Naive B cell (primary cell): ENCODE data around the gene SLC12A9. TPM values are rescaled to one million over a fixed set of nuclear protein-coding genes. Genes with fewer than 3 reads are reported as not detected.

Source experiments
- ATAC-seq, 2 donors: fragments of 150-1000 bp; cut with Tn5 transposase; 2 replicates each; pipeline ENCODE4 v1.10.0; 2021; ENCODE audit warnings: low read depth in 2 of 2, mild to moderate bottlenecking in 2 of 2, moderate library complexity in 2 of 2
- DNase-seq: peaks from one replicate; pipeline ENCODE4 v3.0.0; 2022
- H3K27ac Mint-ChIP-seq, 6 donors: one replicate each; pipeline ENCODE4 v1.8.0; 2020 to 2022; ENCODE audit warnings: mild to moderate bottlenecking in 6 of 6, mixed read lengths in 6 of 6, moderate library complexity in 5 of 6, inconsistent platforms in 2 of 6
- H3K27me3 Mint-ChIP-seq, 3 donors: one replicate each; pipeline ENCODE4 v1.8.0; 2021 to 2022; ENCODE audit warnings: mixed read lengths in 3 of 3, mild to moderate bottlenecking in 1 of 3
- H3K36me3 Mint-ChIP-seq, 2 donors: one replicate each; pipeline ENCODE4 v1.8.0; 2020 to 2022; ENCODE audit warnings: mixed read lengths in 2 of 2, inconsistent platforms in 1 of 2, mild to moderate bottlenecking in 1 of 2
- H3K4me1 Mint-ChIP-seq, 3 donors: one replicate each; pipeline ENCODE4 v1.8.0; 2020 to 2022; ENCODE audit warnings: mixed read lengths in 3 of 3, inconsistent platforms in 1 of 3, mild to moderate bottlenecking in 1 of 3, moderate library complexity in 1 of 3
- H3K4me3 Mint-ChIP-seq, 8 donors: one replicate each; pipeline ENCODE4 v1.8.0; 2020 to 2022; ENCODE audit warnings: mild to moderate bottlenecking in 8 of 8, mixed read lengths in 8 of 8, moderate library complexity in 8 of 8, inconsistent platforms in 2 of 8
- H3K9me3 Mint-ChIP-seq, 7 donors: one replicate each; pipeline ENCODE4 v1.8.0; 2020 to 2022; ENCODE audit warnings: mixed read lengths in 7 of 7, mild to moderate bottlenecking in 5 of 7, inconsistent platforms in 2 of 7, moderate library complexity in 1 of 7
- polyA plus RNA-seq, 6 donors: library from polyadenylated mRNA; unstranded; fragments of 300-500 nt; fragmentation: Illumina TruSeq; gene quantifications; one replicate each; pipeline ENCODE4 v1.2.3, GENCODE V29; 2021; ENCODE audit warnings: low read depth in 6 of 6

SLC12A9 gene
- polyA plus RNA-seq, 6 donors from 2014 or later, result 7.8 to 13.1 (median 11.5) TPM

GRCh38 chr7:100874300-100874576 lies 21.7 kb downstream of the SLC12A9 start:
- H3K9me3 Mint-ChIP-seq, result peaks cover 0 to 5% (median 0%) of the 10 kb centered on the region in 7 donors
- peaks cover 29 to 52% (median 34%) of the 10 kb centered on the region in 3 donors for H3K4me1 Mint-ChIP-seq
- ATAC-seq, result no peak
- no peaks in the 10 kb centered on the region for H3K27me3 Mint-ChIP-seq
- H3K4me3 Mint-ChIP-seq, result peak overlapping the region; percentile 97 to 99 (median 98)
- peak overlapping the region; percentile 97 to 99 (median 98) for H3K27ac Mint-ChIP-seq
- H3K36me3 Mint-ChIP-seq, result peaks cover 6 to 23% of the 10 kb centered on the region in 2 donors
- DNase-seq, result no peak

DNA sequence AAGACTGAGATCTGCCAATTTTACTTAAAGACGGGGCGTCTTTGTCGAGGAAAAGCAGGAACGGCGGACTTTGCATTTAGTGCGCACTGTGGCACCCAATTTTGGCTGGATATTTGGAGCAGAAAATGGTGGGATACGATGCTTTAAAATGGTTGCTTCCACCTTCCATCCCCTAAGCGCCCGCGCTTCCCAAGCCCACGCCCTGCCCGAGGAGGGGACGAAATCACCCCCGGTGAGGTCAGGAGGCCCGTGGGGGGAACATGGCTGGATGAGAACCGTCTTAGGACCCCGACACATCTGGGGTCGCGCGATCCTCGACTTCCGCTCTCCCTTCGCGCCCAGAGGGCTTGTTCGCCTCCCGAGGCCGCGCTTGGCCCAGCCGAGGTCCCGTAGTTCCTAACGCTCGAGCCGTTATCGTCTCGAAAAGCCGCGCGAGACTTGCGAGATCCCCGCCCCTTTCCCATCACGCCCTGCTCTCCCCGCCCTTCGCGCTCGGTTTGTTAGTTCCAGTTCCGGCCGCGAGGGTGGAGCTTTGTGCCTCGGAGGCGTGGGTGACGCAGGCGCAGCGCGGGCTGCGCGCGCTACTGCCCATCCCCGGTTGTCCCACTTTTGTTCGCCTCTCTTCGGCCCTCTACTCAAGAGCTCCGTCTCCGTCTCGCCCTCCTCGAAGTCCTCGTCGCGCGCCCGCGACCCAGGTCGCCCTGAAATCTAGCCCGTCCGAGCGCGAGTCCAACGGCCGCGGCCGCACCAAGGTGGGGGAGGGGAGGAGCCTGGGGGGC lies 22.3 kb downstream of the SLC12A9 start, which contains the start of gene SRRT:
SRRT (plus strand) TSS at position 527 of the 779 bp plus-strand sequence. CDS start 488 bp downstream, outside the sequence.
- peaks cover 0 to 5% (median 0%) of the 10 kb centered on the region in 7 donors for H3K9me3 Mint-ChIP-seq
- H3K4me3 Mint-ChIP-seq, result peak within 1 kb of the TSS; percentile 97 to 99 (median 98)
- H3K36me3 Mint-ChIP-seq, result peaks cover 7 to 27% of the 10 kb centered on the region in 2 donors
- H3K4me1 Mint-ChIP-seq, result peaks cover 32 to 57% (median 39%) of the 10 kb centered on the region in 3 donors
- ATAC-seq (peak; percentile 93 to 94), DNase-seq (peak; percentile 98)
- no peaks in the 10 kb centered on the region for H3K27me3 Mint-ChIP-seq
- peak within 1 kb of the TSS; percentile 97 to 99 (median 98) for H3K27ac Mint-ChIP-seq

- ATAC-seq, result peak; percentile 17 to 31
- Mint-ChIP-seq H3K4me3 (peak overlapping the region; percentile 97 to 99 (median 98)), H3K4me1 (peaks cover 37 to 61% (median 45%) of the 10 kb centered on the region in 3 donors), H3K36me3 (peaks cover 11 to 31% of the 10 kb centered on the region in 2 donors), H3K27me3 (no peaks in the 10 kb centered on the region), H3K9me3 (peaks cover 0 to 5% (median 0%) of the 10 kb centered on the region in 7 donors), H3K27ac (peak overlapping the region; percentile 97 to 99 (median 98))
- no peak for DNase-seq
These were observed 22.8 kb downstream of the SLC12A9 start for GRCh38 chr7:100875356-100875751.

- ATAC-seq (no peak), DNase-seq (no peak)
- Mint-ChIP-seq H3K9me3 (peaks cover 0 to 5% (median 0%) of the 10 kb centered on the region in 7 donors), H3K36me3 (peaks cover 11 to 43% of the 10 kb centered on the region in 2 donors), H3K4me3 (peak overlapping the region in 3 of 8 donors; percentile 9 to 73 (median 50)), H3K4me1 (peaks cover 46 to 66% (median 56%) of the 10 kb centered on the region in 3 donors), H3K27me3 (no peaks in the 10 kb centered on the region), H3K27ac (peak overlapping the region in 3 of 6 donors; percentile 53 to 85 (median 67))
These were observed 25.5 kb downstream of the SLC12A9 start for GRCh38 chr7:100878013-100878412.

DNA sequence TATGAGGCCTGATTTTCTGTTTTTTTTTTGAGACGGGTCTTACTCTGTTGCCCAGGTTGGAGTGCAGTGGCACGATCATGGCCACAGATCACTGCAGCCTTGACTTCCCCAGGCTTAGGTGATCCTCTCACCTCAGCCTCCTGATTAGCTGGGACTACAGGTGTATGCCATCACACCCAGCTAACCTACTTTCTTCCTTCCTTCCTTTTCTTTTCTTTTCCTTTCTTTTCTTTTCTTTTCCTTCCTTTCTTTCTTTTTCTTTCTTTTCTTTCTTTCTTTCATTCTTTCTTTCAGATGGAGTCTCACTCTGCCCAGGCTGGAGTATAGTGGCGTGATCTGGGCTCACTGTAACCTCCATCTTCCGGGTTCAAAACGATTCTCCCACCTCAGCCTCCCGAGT lies 26.2 kb downstream of the SLC12A9 start:
- peaks cover 50 to 68% (median 61%) of the 10 kb centered on the region in 3 donors for H3K4me1 Mint-ChIP-seq
- no peaks in the 10 kb centered on the region for H3K27me3 Mint-ChIP-seq
- DNase-seq (no peak), ATAC-seq (no peak)
- peak overlapping the region in 2 of 6 donors; percentile 67 to 92 for H3K27ac Mint-ChIP-seq
- H3K36me3 Mint-ChIP-seq, result peaks cover 11 to 50% of the 10 kb centered on the region in 2 donors
- peaks cover 0 to 5% (median 0%) of the 10 kb centered on the region in 7 donors for H3K9me3 Mint-ChIP-seq
- H3K4me3 Mint-ChIP-seq, result peak overlapping the region in 4 of 8 donors; percentile 12 to 77 (median 58)

DNA sequence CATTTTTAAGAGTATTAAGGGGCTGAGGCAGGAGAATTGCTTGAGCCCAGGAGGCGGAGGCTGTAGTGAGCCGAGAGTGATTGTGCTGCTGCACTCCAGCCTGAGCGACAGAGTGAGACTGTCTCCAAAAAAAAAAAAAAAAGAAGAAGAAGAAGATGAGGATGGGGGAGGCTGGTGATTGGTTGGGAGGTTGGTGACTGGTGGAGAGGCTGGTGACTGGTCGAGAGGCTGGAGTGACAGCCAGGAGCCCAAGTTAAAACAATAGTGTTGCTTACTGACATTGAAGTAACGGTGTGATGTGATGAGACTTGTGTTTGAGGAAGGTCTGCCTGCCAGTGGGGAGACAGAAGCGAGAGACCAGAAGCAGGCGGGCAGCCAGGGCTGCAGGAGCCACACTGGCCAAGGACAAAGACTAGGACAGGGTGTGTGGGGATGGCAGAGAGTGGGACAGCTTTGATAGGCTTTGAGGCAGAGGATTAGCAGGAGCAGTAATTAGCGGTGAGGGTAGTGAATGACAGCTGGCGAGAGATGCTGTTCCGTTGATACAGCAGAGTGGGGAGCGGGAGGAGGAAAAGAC lies 27.3 kb downstream of the SLC12A9 start:
- H3K27me3 Mint-ChIP-seq, result no peaks in the 10 kb centered on the region
- peaks cover 8 to 56% of the 10 kb centered on the region in 2 donors for H3K36me3 Mint-ChIP-seq
- DNase-seq (no peak), ATAC-seq (no peak)
- peaks cover 0 to 2% (median 0%) of the 10 kb centered on the region in 7 donors for H3K9me3 Mint-ChIP-seq
- H3K27ac Mint-ChIP-seq, result peak overlapping the region in 3 of 6 donors; percentile 14 to 81 (median 73)
- peaks cover 54 to 66% (median 60%) of the 10 kb centered on the region in 3 donors for H3K4me1 Mint-ChIP-seq
- H3K4me3 Mint-ChIP-seq, result no peak overlapping the region

- H3K4me3 Mint-ChIP-seq, result peak overlapping the region in 2 of 8 donors; percentile 30 to 51
- peaks cover 10 to 61% of the 10 kb centered on the region in 2 donors for H3K36me3 Mint-ChIP-seq
- peak overlapping the region in 2 of 6 donors; percentile 32 to 47 for H3K27ac Mint-ChIP-seq
- H3K27me3 Mint-ChIP-seq, result no peaks in the 10 kb centered on the region
- H3K4me1 Mint-ChIP-seq, result peaks cover 55 to 70% (median 59%) of the 10 kb centered on the region in 3 donors
- no peak for DNase-seq
- no peak for ATAC-seq
- no peaks in the 10 kb centered on the region for H3K9me3 Mint-ChIP-seq
These were observed 28.1 kb downstream of the SLC12A9 start for GRCh38 chr7:100880645-100881044.

DNA sequence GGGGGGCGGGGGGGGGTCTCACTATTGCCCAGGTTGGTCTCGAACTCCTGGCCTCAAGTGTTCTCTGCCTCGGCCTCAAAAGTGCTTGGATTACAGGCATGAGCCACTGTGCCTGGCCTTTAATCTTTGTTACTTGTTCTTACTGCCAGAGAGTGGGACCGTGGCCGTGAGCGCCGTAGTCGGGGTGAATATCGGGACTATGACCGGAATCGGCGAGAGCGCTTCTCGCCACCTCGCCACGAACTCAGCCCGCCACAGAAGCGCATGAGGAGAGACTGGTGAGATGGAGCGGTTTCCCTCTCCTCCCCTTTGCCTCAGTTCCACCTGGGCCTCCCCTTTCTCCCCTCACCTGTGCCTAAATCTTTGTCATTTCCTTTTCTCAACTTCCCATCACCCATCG lies 28.6 kb downstream of the SLC12A9 start:
- ATAC-seq (no peak), DNase-seq (no peak)
- no peak overlapping the region for H3K4me3 Mint-ChIP-seq
- H3K27me3 Mint-ChIP-seq, result no peaks in the 10 kb centered on the region
- H3K27ac Mint-ChIP-seq, result no peak overlapping the region
- H3K9me3 Mint-ChIP-seq, result no peaks in the 10 kb centered on the region
- peaks cover 14 to 66% of the 10 kb centered on the region in 2 donors for H3K36me3 Mint-ChIP-seq
- H3K4me1 Mint-ChIP-seq, result peaks cover 57 to 72% (median 59%) of the 10 kb centered on the region in 3 donors

DNA sequence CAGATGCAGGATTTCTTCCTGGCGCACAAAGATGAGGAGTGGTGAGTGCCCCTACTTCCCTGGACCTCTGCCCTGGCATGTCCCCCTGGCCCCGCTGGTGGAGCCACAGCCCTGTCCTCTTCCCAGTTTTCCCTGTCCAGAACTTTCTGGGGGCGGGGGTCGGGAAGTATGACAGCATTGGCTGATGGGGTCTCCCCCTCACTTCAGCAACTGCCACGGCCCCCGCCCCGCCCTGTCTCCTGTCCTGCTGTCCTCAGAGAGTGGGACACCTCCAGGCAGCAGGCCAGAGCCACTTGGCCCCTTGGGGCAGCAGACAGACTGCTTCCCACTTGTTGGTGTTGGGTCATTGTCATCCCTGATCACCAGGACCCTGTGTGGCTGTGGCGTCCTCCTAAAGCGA lies 29.7 kb downstream of the SLC12A9 start:
- Mint-ChIP-seq H3K4me3 (no peak overlapping the region), H3K36me3 (peaks cover 14 to 69% of the 10 kb centered on the region in 2 donors), H3K9me3 (peaks cover 0 to under 1% (median 0%) of the 10 kb centered on the region in 7 donors), H3K4me1 (peaks cover 58 to 75% (median 61%) of the 10 kb centered on the region in 3 donors), H3K27ac (no peak overlapping the region), H3K27me3 (no peaks in the 10 kb centered on the region)
- ATAC-seq (no peak), DNase-seq (no peak)

- DNase-seq (no peak), ATAC-seq (no peak)
- no peaks in the 10 kb centered on the region for H3K27me3 Mint-ChIP-seq
- peaks cover 18 to 77% of the 10 kb centered on the region in 2 donors for H3K36me3 Mint-ChIP-seq
- H3K4me1 Mint-ChIP-seq, result peaks cover 61 to 79% (median 69%) of the 10 kb centered on the region in 3 donors
- H3K4me3 Mint-ChIP-seq, result no peak overlapping the region
- H3K9me3 Mint-ChIP-seq, result peaks cover 0 to 2% (median 0%) of the 10 kb centered on the region in 7 donors
- H3K27ac Mint-ChIP-seq, result peak overlapping the region in 2 of 6 donors; percentile 16 to 89
These were observed 30.4 kb downstream of the SLC12A9 start for GRCh38 chr7:100882785-100883526.

- ATAC-seq (no peak), DNase-seq (no peak)
- peak overlapping the region in 3 of 8 donors; percentile 37 to 70 (median 38) for H3K4me3 Mint-ChIP-seq
- peak overlapping the region in 1 of 6 donors; percentile 88 for H3K27ac Mint-ChIP-seq
- peaks cover 0 to 2% (median 0%) of the 10 kb centered on the region in 7 donors for H3K9me3 Mint-ChIP-seq
- H3K4me1 Mint-ChIP-seq, result peaks cover 53 to 69% (median 62%) of the 10 kb centered on the region in 3 donors
- H3K36me3 Mint-ChIP-seq, result peaks cover 16 to 65% of the 10 kb centered on the region in 2 donors
- no peaks in the 10 kb centered on the region for H3K27me3 Mint-ChIP-seq
These were observed 32.4 kb downstream of the SLC12A9 start for GRCh38 chr7:100884736-100885439.

DNA sequence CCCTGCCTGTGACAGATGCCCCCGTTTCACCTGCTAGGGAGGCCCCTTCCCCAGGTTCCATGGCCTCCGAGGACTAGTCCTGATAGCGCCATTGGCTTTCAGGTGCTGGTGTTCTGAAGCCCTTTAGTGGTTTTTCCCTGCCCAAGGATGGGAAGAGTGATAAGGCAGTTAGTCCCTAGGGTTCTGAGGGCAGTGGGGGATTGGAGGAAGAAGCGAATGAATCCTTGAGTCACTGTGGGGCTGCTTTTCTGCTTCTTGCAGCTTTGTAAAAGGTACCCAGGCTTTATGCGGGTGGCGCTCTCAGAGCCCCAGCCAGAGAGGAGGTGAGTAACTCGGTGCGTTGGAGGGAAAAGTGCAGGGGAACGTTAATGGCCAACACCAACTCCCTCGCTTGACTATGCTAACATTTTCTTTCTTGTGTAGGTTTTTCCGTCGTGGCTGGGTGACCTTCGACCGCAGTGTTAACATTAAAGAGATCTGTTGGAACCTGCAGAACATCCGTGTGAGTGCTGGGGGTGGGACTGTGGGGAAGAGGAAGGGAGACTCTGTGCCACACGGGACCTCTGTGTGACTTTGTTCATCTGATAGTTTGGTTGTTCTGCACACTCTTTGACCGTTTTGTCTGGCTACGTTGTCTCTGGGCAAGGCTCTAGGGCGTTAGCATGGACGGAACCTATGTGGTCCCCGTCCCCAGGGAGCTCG lies 33.1 kb downstream of the SLC12A9 start:
- Mint-ChIP-seq H3K36me3 (peaks cover 13 to 62% of the 10 kb centered on the region in 2 donors), H3K27me3 (peaks cover 0 to 7% (median 6%) of the 10 kb centered on the region in 3 donors), H3K27ac (peak overlapping the region in 2 of 6 donors; percentile 74 to 81), H3K4me1 (peaks cover 55 to 69% (median 63%) of the 10 kb centered on the region in 3 donors), H3K4me3 (peak overlapping the region in 4 of 8 donors; percentile 13 to 70 (median 49)), H3K9me3 (peaks cover 0 to 2% (median 0%) of the 10 kb centered on the region in 7 donors)
- DNase-seq, result no peak
- no peak for ATAC-seq
